Hair follicle dermal papilla cell (primary cell): ENCODE results near the gene USP17L27. TPM values are rescaled to one million over a fixed set of nuclear protein-coding genes. Genes with fewer than 3 reads are reported as not detected.

Experiments used
- total RNA-seq: library from RNA; depleted of rRNA; stranded (reverse); fragments of >200 nt; gene quantifications from 2 replicates; pipeline ENCODE4 v1.2.3, GENCODE V29; 2012

The USP17L27 gene
- total RNA-seq = not detected in 2 replicates

DNA sequence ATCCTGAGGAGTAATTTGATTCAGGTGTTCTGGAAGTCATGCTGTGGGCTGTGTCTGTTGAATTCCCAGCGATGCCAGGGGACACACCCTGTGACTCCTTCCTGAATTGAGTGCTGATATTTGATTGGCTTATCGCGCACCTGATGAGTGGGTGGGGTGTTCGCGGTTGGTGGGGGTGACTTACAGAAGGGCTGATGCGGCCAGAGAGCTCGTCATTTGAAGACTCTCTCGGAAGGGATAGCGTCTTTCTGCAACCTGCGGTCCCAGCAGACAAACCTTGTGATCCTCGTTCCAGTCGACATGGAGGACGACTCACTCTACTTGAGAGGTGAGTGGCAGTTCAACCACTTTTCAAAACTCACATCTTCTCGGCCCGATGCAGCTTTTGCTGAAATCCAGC is at the start of gene USP17L27:
TSS of gene USP17L27 (plus strand) at position 301 of the 400 bp plus-strand sequence. CDS start at position 301, 0 bp downstream.

GRCh38 chr4:9324865-9325264 is 19.1 kb upstream of the USP17L27 start, which contains the start of gene USP17L24:
Gene USP17L24 (plus strand): TSS chr4:9325165. CDS start chr4:9325165, 0 bp downstream.

DNA sequence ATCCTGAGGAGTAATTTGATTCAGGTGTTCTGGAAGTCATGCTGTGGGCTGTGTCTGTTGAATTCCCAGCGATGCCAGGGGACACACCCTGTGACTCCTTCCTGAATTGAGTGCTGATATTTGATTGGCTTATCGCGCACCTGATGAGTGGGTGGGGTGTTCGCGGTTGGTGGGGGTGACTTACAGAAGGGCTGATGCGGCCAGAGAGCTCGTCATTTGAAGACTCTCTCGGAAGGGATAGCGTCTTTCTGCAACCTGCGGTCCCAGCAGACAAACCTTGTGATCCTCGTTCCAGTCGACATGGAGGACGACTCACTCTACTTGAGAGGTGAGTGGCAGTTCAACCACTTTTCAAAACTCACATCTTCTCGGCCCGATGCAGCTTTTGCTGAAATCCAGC is 14.3 kb upstream of the USP17L27 start, which contains the start of gene USP17L25:
TSS of gene USP17L25 (plus strand) at position 301 of the 400 bp plus-strand sequence. CDS start at position 301, 0 bp downstream.

DNA sequence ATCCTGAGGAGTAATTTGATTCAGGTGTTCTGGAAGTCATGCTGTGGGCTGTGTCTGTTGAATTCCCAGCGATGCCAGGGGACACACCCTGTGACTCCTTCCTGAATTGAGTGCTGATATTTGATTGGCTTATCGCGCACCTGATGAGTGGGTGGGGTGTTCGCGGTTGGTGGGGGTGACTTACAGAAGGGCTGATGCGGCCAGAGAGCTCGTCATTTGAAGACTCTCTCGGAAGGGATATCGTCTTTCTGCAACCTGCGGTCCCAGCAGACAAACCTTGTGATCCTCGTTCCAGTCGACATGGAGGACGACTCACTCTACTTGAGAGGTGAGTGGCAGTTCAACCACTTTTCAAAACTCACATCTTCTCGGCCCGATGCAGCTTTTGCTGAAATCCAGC is 9.6 kb upstream of the USP17L27 start, which contains the start of gene USP17L26:
TSS of gene USP17L26 (plus strand) at position 301 of the 400 bp plus-strand sequence. CDS start at position 301, 0 bp downstream.

DNA sequence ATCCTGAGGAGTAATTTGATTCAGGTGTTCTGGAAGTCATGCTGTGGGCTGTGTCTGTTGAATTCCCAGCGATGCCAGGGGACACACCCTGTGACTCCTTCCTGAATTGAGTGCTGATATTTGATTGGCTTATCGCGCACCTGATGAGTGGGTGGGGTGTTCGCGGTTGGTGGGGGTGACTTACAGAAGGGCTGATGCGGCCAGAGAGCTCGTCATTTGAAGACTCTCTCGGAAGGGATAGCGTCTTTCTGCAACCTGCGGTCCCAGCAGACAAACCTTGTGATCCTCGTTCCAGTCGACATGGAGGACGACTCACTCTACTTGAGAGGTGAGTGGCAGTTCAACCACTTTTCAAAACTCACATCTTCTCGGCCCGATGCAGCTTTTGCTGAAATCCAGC is 4.8 kb upstream of the USP17L27 start, which contains the start of gene USP17L5:
TSS of gene USP17L5 (plus strand) at position 301 of the 400 bp plus-strand sequence. CDS start at position 301, 0 bp downstream.

DNA sequence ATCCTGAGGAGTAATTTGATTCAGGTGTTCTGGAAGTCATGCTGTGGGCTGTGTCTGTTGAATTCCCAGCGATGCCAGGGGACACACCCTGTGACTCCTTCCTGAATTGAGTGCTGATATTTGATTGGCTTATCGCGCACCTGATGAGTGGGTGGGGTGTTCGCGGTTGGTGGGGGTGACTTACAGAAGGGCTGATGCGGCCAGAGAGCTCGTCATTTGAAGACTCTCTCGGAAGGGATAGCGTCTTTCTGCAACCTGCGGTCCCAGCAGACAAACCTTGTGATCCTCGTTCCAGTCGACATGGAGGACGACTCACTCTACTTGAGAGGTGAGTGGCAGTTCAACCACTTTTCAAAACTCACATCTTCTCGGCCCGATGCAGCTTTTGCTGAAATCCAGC is 4.6 kb downstream of the USP17L27 start, which contains the start of gene USP17L28:
TSS of gene USP17L28 (plus strand) at position 301 of the 400 bp plus-strand sequence. CDS start at position 301, 0 bp downstream.

DNA sequence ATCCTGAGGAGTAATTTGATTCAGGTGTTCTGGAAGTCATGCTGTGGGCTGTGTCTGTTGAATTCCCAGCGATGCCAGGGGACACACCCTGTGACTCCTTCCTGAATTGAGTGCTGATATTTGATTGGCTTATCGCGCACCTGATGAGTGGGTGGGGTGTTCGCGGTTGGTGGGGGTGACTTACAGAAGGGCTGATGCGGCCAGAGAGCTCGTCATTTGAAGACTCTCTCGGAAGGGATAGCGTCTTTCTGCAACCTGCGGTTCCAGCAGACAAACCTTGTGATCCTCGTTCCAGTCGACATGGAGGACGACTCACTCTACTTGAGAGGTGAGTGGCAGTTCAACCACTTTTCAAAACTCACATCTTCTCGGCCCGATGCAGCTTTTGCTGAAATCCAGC is 9.4 kb downstream of the USP17L27 start, which contains the start of gene USP17L29:
TSS of gene USP17L29 (plus strand) at position 301 of the 400 bp plus-strand sequence. CDS start at position 301, 0 bp downstream.

GRCh38 chr4:9362829-9363228 is 18.9 kb downstream of the USP17L27 start, which contains the start of gene USP17L30:
Gene USP17L30 (plus strand): TSS chr4:9363129. CDS start chr4:9363129, 0 bp downstream.

Other genes starting within 250 kb of the USP17L27 start
- gene FAM90A26, start 173.7 kb upstream of the USP17L27 start, total RNA-seq = not detected in 2 replicates
- gene USP17L10, start 133.5 kb upstream of the USP17L27 start, total RNA-seq = not detected in 2 replicates
- gene USP17L11, start 128.7 kb upstream of the USP17L27 start, total RNA-seq = not detected in 2 replicates
- not detected in 2 replicates for gene USP17L12, start 124.0 kb upstream of the USP17L27 start, total RNA-seq
- gene USP17L13, start 119.3 kb upstream of the USP17L27 start, total RNA-seq = not detected in 2 replicates
- gene USP17L15, start 109.8 kb upstream of the USP17L27 start, total RNA-seq = not detected in 2 replicates
- not detected in 2 replicates for gene USP17L17, start 100.3 kb upstream of the USP17L27 start, total RNA-seq
- not detected in 2 replicates for gene USP17L18, start 95.5 kb upstream of the USP17L27 start, total RNA-seq
- gene USP17L19, start 90.8 kb upstream of the USP17L27 start, total RNA-seq = not detected in 2 replicates
- not detected in 2 replicates for gene USP17L20, start 86.0 kb upstream of the USP17L27 start, total RNA-seq
- not detected in 2 replicates for gene USP17L21, start 81.3 kb upstream of the USP17L27 start, total RNA-seq
- not detected in 2 replicates for gene USP17L22, start 76.5 kb upstream of the USP17L27 start, total RNA-seq
- gene USP17L24, start 19.0 kb upstream of the USP17L27 start, total RNA-seq = not detected in 2 replicates
- gene USP17L25, start 14.2 kb upstream of the USP17L27 start, total RNA-seq = not detected in 2 replicates
- gene USP17L26, start 9.5 kb upstream of the USP17L27 start, total RNA-seq = not detected in 2 replicates
- gene USP17L5, start 4.7 kb upstream of the USP17L27 start, total RNA-seq = not detected in 2 replicates
- not detected in 2 replicates for gene USP17L28, start 4.7 kb downstream of the USP17L27 start, total RNA-seq
- not detected in 2 replicates for gene USP17L29, start 9.5 kb downstream of the USP17L27 start, total RNA-seq
- not detected in 2 replicates for gene USP17L30, start 19.0 kb downstream of the USP17L27 start, total RNA-seq
- gene DEFB131A, start 100.3 kb downstream of the USP17L27 start, total RNA-seq = not detected in 2 replicates